ENCODE data around the gene PDLIM5.

PDLIM5 gene

GRCh38 chr4:94528792-94529451, 77.2 kb downstream of the PDLIM5 start:
- Histone ChIP-seq H3K9me3 (ENCODE audit: control insufficient read depth, insufficient read depth, low read length) (no peaks in the 10 kb centered on the region), H3K4me3 (ENCODE audit: low read length) (no peak overlapping the region), H3F3A (ENCODE audit: control insufficient read depth, insufficient read depth) (no peaks in the 10 kb centered on the region), H4K20me1 (ENCODE audit: control insufficient read depth, insufficient read depth, low read depth, low read length) (no peaks in the 10 kb centered on the region), H3K36me3 (ENCODE audit: control insufficient read depth, low read length) (no peaks in the 10 kb centered on the region), H3K27me3 (ENCODE audit: control insufficient read depth, low read length) (no peaks in the 10 kb centered on the region), H3K79me2 (ENCODE audit: control insufficient read depth, low read length) (no peaks in the 10 kb centered on the region), H3K9me2 (replicated peaks; ENCODE audit: control insufficient read depth, low read length) (no peaks in the 10 kb centered on the region), H3K4me2 (ENCODE audit: low read length) (no peak overlapping the region), H3K27ac (ENCODE audit: low read depth, low read length) (no peak overlapping the region), H3K4me1 (ENCODE audit: control insufficient read depth, low read length) (no peaks in the 10 kb centered on the region)
- no peak for TF ChIP-seq CTCF (IDR thresholded peaks at IDR 0.05; ENCODE audit: low read depth, low read length, poor library complexity, severe bottlenecking)
- TF ChIP-seq EZH2phosphoT487 (IDR thresholded peaks at IDR 0.05; ENCODE audit: borderline replicate concordance, low read length): no peak

GRCh38 chr4:94530073-94530472, 78.3 kb downstream of the PDLIM5 start:
- TF ChIP-seq CTCF (IDR thresholded peaks at IDR 0.05; ENCODE audit: low read depth, low read length, poor library complexity, severe bottlenecking) (no peak), EZH2phosphoT487 (IDR thresholded peaks at IDR 0.05; ENCODE audit: borderline replicate concordance, low read length) (no peak)
- Histone ChIP-seq H3K9me2 (replicated peaks; ENCODE audit: control insufficient read depth, low read length) (no peaks in the 10 kb centered on the region), H3K27me3 (ENCODE audit: control insufficient read depth, low read length) (no peaks in the 10 kb centered on the region), H4K20me1 (ENCODE audit: control insufficient read depth, insufficient read depth, low read depth, low read length) (no peaks in the 10 kb centered on the region), H3K79me2 (ENCODE audit: control insufficient read depth, low read length) (no peaks in the 10 kb centered on the region), H3F3A (ENCODE audit: control insufficient read depth, insufficient read depth) (no peaks in the 10 kb centered on the region), H3K27ac (ENCODE audit: low read depth, low read length) (no peak overlapping the region), H3K36me3 (ENCODE audit: control insufficient read depth, low read length) (no peaks in the 10 kb centered on the region), H3K4me1 (ENCODE audit: control insufficient read depth, low read length) (peaks cover 6% of the 10 kb centered on the region), H3K4me2 (ENCODE audit: low read length) (no peak overlapping the region), H3K9me3 (ENCODE audit: control insufficient read depth, insufficient read depth, low read length) (no peaks in the 10 kb centered on the region), H3K4me3 (ENCODE audit: low read length) (no peak overlapping the region)

GRCh38 chr4:94531991-94532789, 80.4 kb downstream of the PDLIM5 start:
- Histone ChIP-seq H3K4me1 (ENCODE audit: control insufficient read depth, low read length) (peaks cover 9% of the 10 kb centered on the region), H4K20me1 (ENCODE audit: control insufficient read depth, insufficient read depth, low read depth, low read length) (no peaks in the 10 kb centered on the region), H3K9me3 (ENCODE audit: control insufficient read depth, insufficient read depth, low read length) (no peaks in the 10 kb centered on the region), H3K79me2 (ENCODE audit: control insufficient read depth, low read length) (no peaks in the 10 kb centered on the region), H3K4me3 (ENCODE audit: low read length) (no peak overlapping the region), H3K4me2 (ENCODE audit: low read length) (no peak overlapping the region), H3K9me2 (replicated peaks; ENCODE audit: control insufficient read depth, low read length) (no peaks in the 10 kb centered on the region), H3F3A (ENCODE audit: control insufficient read depth, insufficient read depth) (no peaks in the 10 kb centered on the region), H3K27ac (ENCODE audit: low read depth, low read length) (no peak overlapping the region), H3K27me3 (ENCODE audit: control insufficient read depth, low read length) (no peaks in the 10 kb centered on the region), H3K36me3 (ENCODE audit: control insufficient read depth, low read length) (no peaks in the 10 kb centered on the region)
- TF ChIP-seq CTCF (IDR thresholded peaks at IDR 0.05; ENCODE audit: low read depth, low read length, poor library complexity, severe bottlenecking) (no peak), EZH2phosphoT487 (IDR thresholded peaks at IDR 0.05; ENCODE audit: borderline replicate concordance, low read length) (no peak)
